Measurements from ENCODE around the gene FOXJ2. TPM values are rescaled to one million over a fixed set of nuclear protein-coding genes. Genes with fewer than 3 reads are reported as not detected.

Gene FOXJ2
- total RNA-seq, 4 donors from 2014 or later: 19.4 to 27.2 (median 23.5) TPM

- 81% methylated on average over 7 of the region's 7 CpGs for WGBS, 2 donors
- TF ChIP-seq CTCF (IDR thresholded peaks at IDR 0.05) (no peak), POLR2A (IDR thresholded peaks at IDR 0.05) (no peak)
- intact Hi-C loops (cut with DNase I; ENCODE audit: low total_unique reads): no loop called here
- H3K4me3 ChIP-seq (ENCODE audit: low read depth, poor library complexity, severe bottlenecking): no peak overlapping the region
- no peak for DNase-seq (ENCODE audit: low spot score in 2 of 2)
Measured at GRCh38 chr12:8052679-8053078, 20.2 kb downstream of the FOXJ2 start.

GRCh38 chr12:8054816-8055215 is 22.3 kb downstream of the FOXJ2 start:
- intact Hi-C loops (cut with DNase I; ENCODE audit: low total_unique reads): loop anchor here (2.0 kb wide), 1 partner anchor 34 kb away; no protein-coding TSS in a partner anchor
- WGBS, 2 donors: 83 to 89% methylated on average over 2 of the region's 2 CpGs
- H3K4me3 ChIP-seq (ENCODE audit: low read depth, poor library complexity, severe bottlenecking): no peak overlapping the region
- DNase-seq (ENCODE audit: low spot score in 2 of 2): no peak
- no peak for TF ChIP-seq POLR2A (IDR thresholded peaks at IDR 0.05)
- TF ChIP-seq CTCF (IDR thresholded peaks at IDR 0.05): no peak

GRCh38 chr12:8057306-8057705 is 24.8 kb downstream of the FOXJ2 start:
- no peak for TF ChIP-seq POLR2A (IDR thresholded peaks at IDR 0.05)
- no peak for TF ChIP-seq CTCF (IDR thresholded peaks at IDR 0.05)
- no peak for DNase-seq (ENCODE audit: low spot score in 2 of 2)
- 45 to 60% methylated on average over 2 of the region's 2 CpGs for WGBS, 2 donors
- intact Hi-C loops (cut with DNase I; ENCODE audit: low total_unique reads): no loop called here
- no peak overlapping the region for H3K4me3 ChIP-seq (ENCODE audit: low read depth, poor library complexity, severe bottlenecking)

GRCh38 chr12:8057839-8058238 is 25.3 kb downstream of the FOXJ2 start:
- TF ChIP-seq POLR2A (IDR thresholded peaks at IDR 0.05) (no peak), CTCF (IDR thresholded peaks at IDR 0.05) (no peak)
- intact Hi-C loops (cut with DNase I; ENCODE audit: low total_unique reads): no loop called here
- DNase-seq (ENCODE audit: low spot score in 2 of 2): no peak
- H3K4me3 ChIP-seq (ENCODE audit: low read depth, poor library complexity, severe bottlenecking): no peak overlapping the region
- WGBS, 2 donors: 60 to 65% methylated on average over 4 of the region's 4 CpGs

GRCh38 chr12:8058506-8058905 is 26.0 kb downstream of the FOXJ2 start:
- intact Hi-C loops (cut with DNase I; ENCODE audit: low total_unique reads): no loop called here
- 73 to 79% methylated on average over 6 of the region's 6 CpGs for WGBS, 2 donors
- H3K4me3 ChIP-seq (ENCODE audit: low read depth, poor library complexity, severe bottlenecking): no peak overlapping the region
- no peak for DNase-seq (ENCODE audit: low spot score in 2 of 2)
- TF ChIP-seq CTCF (IDR thresholded peaks at IDR 0.05) (no peak), POLR2A (IDR thresholded peaks at IDR 0.05) (no peak)

- no peak for TF ChIP-seq CTCF (IDR thresholded peaks at IDR 0.05)
- no peak for TF ChIP-seq POLR2A (IDR thresholded peaks at IDR 0.05)
- no peak overlapping the region for H3K4me3 ChIP-seq (ENCODE audit: low read depth, poor library complexity, severe bottlenecking)
- intact Hi-C loops (cut with DNase I; ENCODE audit: low total_unique reads): no loop called here
- no peak for DNase-seq (ENCODE audit: low spot score in 2 of 2)
Measured at GRCh38 chr12:8064131-8064530, 31.6 kb downstream of the FOXJ2 start.

Measured in lower leg skin (tissue), 4 donors.